ENCODE measurements around the gene STIMATE. TPM values are rescaled to one million over a fixed set of nuclear protein-coding genes. Genes with fewer than 3 reads are reported as not detected.

STIMATE gene
- total and polyA plus RNA-seq, 8 donors = 5.0 to 19.9 (median 13.6) TPM

DNA sequence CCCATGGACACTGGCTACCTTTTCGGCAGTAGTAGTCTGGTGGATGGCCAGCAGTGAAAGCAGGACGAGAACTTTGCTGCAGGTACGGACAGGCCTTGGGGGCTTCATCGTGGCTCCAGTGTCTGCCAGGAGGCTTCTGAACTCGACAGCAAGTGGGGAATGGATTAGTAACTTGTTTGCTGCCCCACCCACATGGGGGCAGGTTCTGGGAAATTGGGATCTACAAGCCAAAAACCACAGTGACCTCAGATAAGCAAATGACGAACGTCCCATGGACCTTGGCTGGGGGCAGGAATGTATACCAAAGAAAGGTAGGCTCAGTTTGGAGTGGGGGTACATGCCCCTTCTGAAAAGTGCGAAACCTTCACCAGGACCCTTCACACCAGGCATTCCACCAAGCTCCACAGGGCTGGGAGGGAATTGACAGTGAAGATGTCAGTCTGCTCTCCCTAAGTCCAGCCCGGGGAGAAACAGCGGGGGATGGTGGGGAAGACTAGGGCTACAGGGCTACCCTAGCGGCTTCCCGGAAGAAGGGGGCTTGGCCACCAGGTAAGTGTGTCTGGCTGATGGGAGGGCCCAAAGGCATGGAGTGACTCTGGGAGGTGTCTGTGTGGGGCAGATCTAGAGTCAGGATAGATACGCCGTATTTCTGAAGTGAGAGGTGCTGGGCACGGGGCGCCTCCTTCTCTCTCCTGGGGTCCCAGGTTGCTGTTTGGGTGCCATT lies 66.7 kb downstream of the STIMATE start, which contains the start of gene ITIH4:
Gene ITIH4 (minus strand): TSS at position 138 of the 724 bp plus-strand sequence. CDS start 30 bp downstream, at position 108.
- FAIRE-seq = no peak
- TF ChIP-seq, protein P1, sequence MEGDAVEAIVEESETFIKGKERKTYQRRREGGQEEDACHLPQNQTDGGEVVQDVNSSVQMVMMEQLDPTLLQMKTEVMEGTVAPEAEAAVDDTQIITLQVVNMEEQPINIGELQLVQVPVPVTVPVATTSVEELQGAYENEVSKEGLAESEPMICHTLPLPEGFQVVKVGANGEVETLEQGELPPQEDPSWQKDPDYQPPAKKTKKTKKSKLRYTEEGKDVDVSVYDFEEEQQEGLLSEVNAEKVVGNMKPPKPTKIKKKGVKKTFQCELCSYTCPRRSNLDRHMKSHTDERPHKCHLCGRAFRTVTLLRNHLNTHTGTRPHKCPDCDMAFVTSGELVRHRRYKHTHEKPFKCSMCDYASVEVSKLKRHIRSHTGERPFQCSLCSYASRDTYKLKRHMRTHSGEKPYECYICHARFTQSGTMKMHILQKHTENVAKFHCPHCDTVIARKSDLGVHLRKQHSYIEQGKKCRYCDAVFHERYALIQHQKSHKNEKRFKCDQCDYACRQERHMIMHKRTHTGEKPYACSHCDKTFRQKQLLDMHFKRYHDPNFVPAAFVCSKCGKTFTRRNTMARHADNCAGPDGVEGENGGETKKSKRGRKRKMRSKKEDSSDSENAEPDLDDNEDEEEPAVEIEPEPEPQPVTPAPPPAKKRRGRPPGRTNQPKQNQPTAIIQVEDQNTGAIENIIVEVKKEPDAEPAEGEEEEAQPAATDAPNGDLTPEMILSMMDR (IDR thresholded peaks at IDR 0.05) = no peak
- H3K4me1 ChIP-seq = peaks cover 0 to 27% (median 0%) of the 10 kb centered on the region in 3 donors
- peak in 3 of 4 donors; percentile 56 to 69 (median 61) for ATAC-seq
- peak in 5 of 6 donors; percentile 43 to 77 (median 68) for DNase-seq
- H3K9me3 ChIP-seq = no peaks in the 10 kb centered on the region
- no peaks in the 10 kb centered on the region for H3K36me3 ChIP-seq
- no peaks in the 10 kb centered on the region for H3K27me3 ChIP-seq
- intact Hi-C loops (cut with DNase I) = no loop called here
- H3K4me3 ChIP-seq = peak within 1 kb of the TSS in 1 of 4 donors; percentile 42
- H3K27ac ChIP-seq = peak within 1 kb of the TSS in 2 of 4 donors; percentile 62 to 71
- 67 to 70% methylated on average over 16 of the region's 16 CpGs for WGBS, 2 donors

DNA sequence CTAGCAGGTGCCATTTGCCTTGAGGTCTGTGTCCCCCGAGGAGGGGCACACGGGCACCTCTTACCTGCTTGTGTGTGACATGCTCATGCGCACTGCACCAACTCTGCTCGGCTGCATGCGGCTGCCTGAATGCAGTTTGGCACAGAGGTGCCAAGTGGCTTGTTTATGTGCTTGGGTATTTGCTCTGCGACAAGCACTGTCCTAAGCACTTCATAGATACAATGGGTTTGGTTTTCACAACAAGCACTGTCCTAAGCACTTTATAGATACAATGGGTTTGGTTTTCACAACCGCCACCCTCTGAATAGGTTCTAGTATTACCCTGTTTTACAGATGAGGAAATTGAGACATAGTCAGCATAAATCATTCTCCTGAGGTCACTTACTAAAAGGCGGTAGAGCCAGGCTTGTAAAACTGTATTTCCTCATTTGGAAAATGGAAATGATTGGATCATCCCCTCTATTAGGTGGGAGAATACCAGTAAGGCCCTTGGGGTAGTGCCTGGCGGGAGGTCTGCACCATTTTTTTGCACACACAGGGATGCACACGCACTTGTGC lies 67.4 kb downstream of the STIMATE start:
- DNase-seq = peak in 1 of 6 donors; percentile 43
- no peaks in the 10 kb centered on the region for H3K27me3 ChIP-seq
- intact Hi-C loops (cut with DNase I) = no loop called here
- H3K4me3 ChIP-seq = peak overlapping the region in 1 of 4 donors; percentile 42
- TF ChIP-seq, protein P1 (IDR thresholded peaks at IDR 0.05) = no peak
- FAIRE-seq = no peak
- WGBS, 2 donors = 93 to 96% methylated on average over 10 of the region's 10 CpGs
- no peaks in the 10 kb centered on the region for H3K9me3 ChIP-seq
- H3K36me3 ChIP-seq = no peaks in the 10 kb centered on the region
- ATAC-seq = no peak
- H3K27ac ChIP-seq = peak overlapping the region in 2 of 4 donors; percentile 62 to 71
- peaks cover 0 to 27% (median 0%) of the 10 kb centered on the region in 3 donors for H3K4me1 ChIP-seq

DNA sequence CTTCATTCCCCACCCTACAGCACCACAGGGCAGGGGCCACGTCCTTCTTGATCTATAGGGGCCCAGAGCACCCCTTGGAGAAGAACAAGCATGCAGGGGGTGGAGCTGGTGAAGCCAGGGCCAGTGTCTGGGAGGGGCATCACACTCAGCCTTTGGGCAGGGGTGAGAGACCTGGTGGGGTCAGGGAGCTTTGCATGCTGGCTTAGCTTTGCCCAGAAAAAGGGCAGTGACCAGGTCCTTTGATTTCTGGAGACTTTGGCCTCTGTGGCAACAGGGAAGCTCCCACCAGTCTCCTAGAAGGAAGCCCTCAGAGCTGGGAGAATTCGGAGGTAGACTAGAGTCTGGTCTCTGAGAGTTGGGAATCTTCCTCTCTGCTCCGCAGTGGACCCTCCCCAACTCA lies 67.9 kb downstream of the STIMATE start:
- Histone ChIP-seq H3K4me1 (peaks cover 0 to 27% (median 0%) of the 10 kb centered on the region in 3 donors), H3K27ac (peak overlapping the region in 2 of 4 donors; percentile 62 to 71), H3K27me3 (no peaks in the 10 kb centered on the region), H3K9me3 (no peaks in the 10 kb centered on the region), H3K36me3 (no peaks in the 10 kb centered on the region), H3K4me3 (peak overlapping the region in 1 of 4 donors; percentile 42)
- DNase-seq = peak in 1 of 6 donors; percentile 19
- WGBS, 2 donors = 94 to 98% methylated on average over 3 of the region's 3 CpGs
- intact Hi-C loops (cut with DNase I) = no loop called here
- TF ChIP-seq, protein P1 (IDR thresholded peaks at IDR 0.05) = no peak
- no peak for FAIRE-seq
- ATAC-seq = no peak

DNA sequence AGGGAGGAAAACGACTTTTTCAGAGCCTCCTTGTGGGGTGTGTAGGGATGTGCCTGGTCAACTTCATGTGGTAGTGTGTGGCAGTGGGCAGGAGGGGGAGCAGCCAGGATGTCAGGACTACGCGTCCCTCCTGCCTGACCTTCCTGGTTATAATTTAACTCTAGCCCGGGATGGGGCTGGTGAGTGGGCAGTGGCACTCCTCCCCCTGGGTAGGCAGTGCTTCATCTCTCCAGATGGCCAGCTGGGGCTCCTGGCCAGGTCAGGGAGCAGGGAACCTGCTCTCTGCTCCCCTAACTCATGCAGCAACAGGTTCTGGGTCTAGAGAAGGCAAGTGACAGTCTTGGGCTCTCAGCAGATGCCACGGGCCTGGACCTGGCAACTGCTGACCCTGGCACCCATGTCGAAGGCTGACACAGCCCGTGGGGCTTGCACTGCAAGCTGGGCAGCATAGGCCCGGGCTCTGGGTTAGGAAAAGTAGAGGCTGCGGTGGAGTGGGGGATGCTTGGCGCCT lies 69.4 kb downstream of the STIMATE start:
- no peak for FAIRE-seq
- peak; percentile 63 to 82 (median 75) for DNase-seq
- no peak overlapping the region for H3K4me3 ChIP-seq

More for the DNA sequence above, 69.4 kb downstream of the STIMATE start:
- Histone ChIP-seq H3K36me3 (peaks cover 0 to 9% (median 0%) of the 10 kb centered on the region in 3 donors), H3K9me3 (no peaks in the 10 kb centered on the region), H3K27ac (peak overlapping the region in 2 of 4 donors; percentile 9 to 50), H3K27me3 (no peaks in the 10 kb centered on the region), H3K4me1 (peaks cover 0 to 27% (median 0%) of the 10 kb centered on the region in 3 donors)
- TF ChIP-seq, protein P1 (IDR thresholded peaks at IDR 0.05) = peak in 1 of 4 donors; percentile 21
- 30 to 35% methylated on average over 10 of the region's 10 CpGs for WGBS, 2 donors
- intact Hi-C loops (cut with DNase I) = no loop called here
- ATAC-seq = peak; percentile 78 to 87 (median 82)
